Measurements from ENCODE around the gene ASTN2.

- TF ChIP-seq CTCF (IDR thresholded peaks at IDR 0.05) (no peak), POLR2A (IDR thresholded peaks at IDR 0.05) (no peak)
Observed at GRCh38 chr9:116816484-116816883, 598.4 kb downstream of the ASTN2 start.

All from testis (tissue), 2 donors.